HepG2 (cell line): ENCODE measurements around the gene COQ10B. TPM values are rescaled to one million over a fixed set of nuclear protein-coding genes. Genes with fewer than 3 reads are reported as not detected.

Source experiments
- ATF6 ChIP-seq: sonication (generic); formaldehyde crosslinking; conservative IDR thresholded peaks from 2 replicates; pipeline ENCODE4 v1.4.0; 2020; ENCODE audit warnings: missing genetic modification reagents
- CBX5 ChIP-seq: sonication (generic); formaldehyde crosslinking; IDR thresholded peaks from 2 replicates; pipeline ENCODE4 v1.4.0; 2020; ENCODE audit warnings: missing genetic modification reagents, borderline replicate concordance
- CCAR2 ChIP-seq: fragments of 200-400 bp; formaldehyde crosslinking; optimal IDR thresholded peaks from 2 replicates; pipeline ENCODE3; 2018; ENCODE audit warnings: low read depth, mild to moderate bottlenecking, low read length, moderate library complexity
- NR1H2 ChIP-seq: sonication (generic); formaldehyde crosslinking; IDR thresholded peaks from 2 replicates; pipeline ENCODE4 v1.8.1; 2022; ENCODE audit warnings: low read depth, missing genetic modification reagents, borderline replicate concordance
- NR2F6 ChIP-seq, 2 experiments: IDR thresholded peaks; 2 replicates each; pipeline ENCODE4 v1.6.1; 2016; ENCODE audit warnings: antibody characterized with exemption in 1 of 2, mild to moderate bottlenecking in 1 of 2
- SP4 ChIP-seq: sonication (generic); formaldehyde crosslinking; IDR thresholded peaks from 2 replicates; pipeline ENCODE4 v1.8.1; 2023; ENCODE audit warnings: mild to moderate bottlenecking, missing genetic modification reagents
- TSC22D2 ChIP-seq: sonication (generic); formaldehyde crosslinking; IDR thresholded peaks from 2 replicates; pipeline ENCODE4 v1.5.1; 2020; ENCODE audit warnings: missing genetic modification reagents, mild to moderate bottlenecking, borderline replicate concordance
- U2AF1 ChIP-seq: fragments of 200-400 bp; formaldehyde crosslinking; optimal IDR thresholded peaks from 2 replicates; pipeline ENCODE3; 2017; ENCODE audit warnings: mild to moderate bottlenecking, low read depth, low read length
- ZBTB40 ChIP-seq, 2 experiments: fragments of 450-650 bp in 1 of 2; sonication (generic) in 1 of 2; formaldehyde crosslinking in 1 of 2; IDR thresholded peaks; 2 replicates each; pipeline versions ENCODE4 v1.6.1 to v1.8.0; 2016 to 2022; ENCODE audit warnings: antibody characterized with exemption in 1 of 2, mild to moderate bottlenecking in 1 of 2, missing genetic modification reagents in 1 of 2
- ZBTB43 ChIP-seq: sonication (generic); formaldehyde crosslinking; conservative IDR thresholded peaks from 2 replicates; pipeline ENCODE4 v1.4.0; 2020; ENCODE audit warnings: missing genetic modification reagents
- ZNF460 ChIP-seq: sonication (generic); formaldehyde crosslinking; IDR thresholded peaks from 2 replicates; pipeline ENCODE4 v1.5.1; 2020; ENCODE audit warnings: missing genetic modification reagents, mild to moderate bottlenecking, borderline replicate concordance
- ZSCAN31 ChIP-seq: sonication (generic); formaldehyde crosslinking; IDR thresholded peaks from 2 replicates; pipeline ENCODE4 v1.5.0; 2020; ENCODE audit warnings: low read depth, mild to moderate bottlenecking, missing genetic modification reagents
- ZUFSP ChIP-seq: sonication (generic); formaldehyde crosslinking; IDR thresholded peaks from 2 replicates; pipeline ENCODE4 v1.9.0; 2021; ENCODE audit warnings: missing genetic modification reagents, mild to moderate bottlenecking, borderline replicate concordance
- polyA plus RNA-seq, 8 experiments: library from polyadenylated mRNA; depleted of rRNA in 3 of 8; stranded (reverse) in 7 of 8; unstranded in 1 of 8; fragments of >200 nt; fragmentation: Illumina TruSeq in 4 of 8; extraction: Trizol in 4 of 8; gene quantifications; 2 replicates each; pipeline versions ENCODE4 v1.2.1 to v1.2.3, GENCODE V29; 2011 to 2016; ENCODE audit warnings: low read depth in 4 of 8, missing spikeins in 1 of 8, mixed read lengths in 1 of 8; ENCODE audit not compliant: insufficient read depth in 1 of 8
- total RNA-seq, 5 experiments: library from RNA; depleted of rRNA; stranded (reverse); fragments of >200 nt; fragmentation: Illumina TruSeq; extraction: Trizol; gene quantifications; 2 replicates each; pipeline ENCODE4 v1.2.3, GENCODE V29; 2016; ENCODE audit warnings: low read depth in 1 of 5

COQ10B gene
- total and polyA plus RNA-seq, 2 of the 13 experiments (the other 11 are each of a cell fraction or from before 2014, with no cell fraction given), result 4.6 to 34.9 TPM

GRCh38 chr2:197515739-197516392, 62.5 kb downstream of the COQ10B start, which contains the start of gene MOB4 (continued):
- TF ChIP-seq NR2F6 (IDR thresholded peaks at IDR 0.05) (peak; percentile 40; the same call in 1 of the 2 replicates), NR2F6 (CRISPR knock-in tag; IDR thresholded peaks at IDR 0.05) (peak; percentile 87), TSC22D2 (CRISPR knock-in tag) (peak; percentile 97), NR1H2 (CRISPR knock-in tag) (no peak; the same call in 1 of the 2 replicates), CBX5 (CRISPR knock-in tag) (peak; percentile 99), ZUFSP (CRISPR knock-in tag) (no peak), ZNF460 (CRISPR knock-in tag) (peak; percentile 64; the same call in 1 of the 2 replicates), U2AF1 (no peak), ATF6 (CRISPR knock-in tag) (peak; percentile 90), SP4 (CRISPR knock-in tag) (peak; percentile 99), CCAR2 (peak; percentile 87), ZSCAN31 (CRISPR knock-in tag) (peak; percentile 99), ZBTB40 (IDR thresholded peaks at IDR 0.05) (peak; percentile 46; the same call in 1 of the 2 replicates), ZBTB40 (CRISPR knock-in tag; IDR thresholded peaks at IDR 0.05) (peak; percentile 94), ZBTB43 (CRISPR knock-in tag) (peak; percentile 96)
